A549 (cell line): ENCODE data around the gene TP53BP2. TPM values are rescaled to one million over a fixed set of nuclear protein-coding genes. Genes with fewer than 3 reads are reported as not detected.

Source experiments
- ATAC-seq, 2 experiments: fragments of 200-7000 bp in 1 of 2; fragments of >200 bp in 1 of 2; cut with Nextera tagmentation in 1 of 2; cut with Tn5 transposase in 1 of 2; 3 replicates each; pipeline versions ENCODE4 v1.8.0 to v1.9.1; 2018 to 2020; ENCODE audit warnings: mild to moderate bottlenecking in 1 of 2, moderate library complexity in 1 of 2
- CTCF ChIA-PET: fragments of 300-600 bp; sonication (Branson Sonifier 250); formaldehyde crosslinking; extraction: SDS; loops from one replicate; lab custom pipeline; 2021; ENCODE audit warnings: antibody characterized with exemption, inconsistent platforms; lab: Yijun Ruan, JAX
- POLR2A ChIA-PET: fragments of 350-600 bp; formaldehyde crosslinking; extraction: SDS; loops from one replicate; lab custom pipeline; 2021; ENCODE audit warnings: antibody characterized with exemption, inconsistent platforms; lab: Yijun Ruan, JAX
- DNase-seq, 2 experiments: peaks; one replicate each; pipeline versions ENCODE4 v3.0.0 to v3.0.0-alpha.2; 2011 to 2016; ENCODE audit warnings: low read depth in 1 of 2, low spot score in 1 of 2
- FAIRE-seq: peaks from 2 replicates; lab custom pipeline; 2011; peaks lifted over from hg19 to GRCh38; lab: Jason Lieb, UNC
- H3K27ac ChIP-seq, 2 experiments: fragments of >200 bp; sonication (Bioruptor Twin); formaldehyde crosslinking; 3 replicates each; pipeline ENCODE4 v1.5.1; 2016 to 2017
- H3K4me1 ChIP-seq: fragments of >200 bp; sonication (Bioruptor Twin); formaldehyde crosslinking; 3 replicates; pipeline ENCODE4 v1.6.1; 2016
- H3K4me2 ChIP-seq: fragments of >200 bp; sonication (Bioruptor Twin); formaldehyde crosslinking; 3 replicates; pipeline ENCODE4 v1.6.1; 2016
- H3K4me3 ChIP-seq: fragments of >200 bp; sonication (Bioruptor Twin); formaldehyde crosslinking; 3 replicates; pipeline ENCODE4 v1.5.1; 2016
- H3K9me3 ChIP-seq: fragments of >200 bp; sonication (Bioruptor Twin); formaldehyde crosslinking; 3 replicates; pipeline ENCODE4 v1.6.1; 2016
- CBX8 ChIP-seq: fragments of 200-600 bp; sonication (generic); IDR thresholded peaks from 2 replicates; pipeline ENCODE4 v1.6.1; 2016
- CEBPB ChIP-seq, 2 experiments: fragments of >200 bp in 1 of 2; sonication (Bioruptor Twin) in 1 of 2; formaldehyde crosslinking in 1 of 2; IDR thresholded peaks; 2 replicates each; pipeline ENCODE4 v1.6.1; 2012 to 2016
- CHD2 ChIP-seq: fragments of 150-350 bp; IDR thresholded peaks from 2 replicates; pipeline ENCODE4 v1.6.1; 2014; ENCODE audit warnings: low read length; ENCODE audit not compliant: partially characterized antibody
- FOXS1 ChIP-seq: fragments of 250-450 bp; sonication (Bioruptor Pico); IDR thresholded peaks from 2 replicates; pipeline ENCODE4 v1.5.0; 2020; ENCODE audit warnings: mild to moderate bottlenecking, moderate library complexity
- HDAC2 ChIP-seq: fragments of 200-600 bp; sonication (generic); IDR thresholded peaks from 2 replicates; pipeline ENCODE4 v1.6.1; 2016
- HES2 ChIP-seq: fragments of >200 bp; sonication (Bioruptor Twin); formaldehyde crosslinking; IDR thresholded peaks from 2 replicates; pipeline ENCODE4 v1.6.1; 2016
- HOXA7 ChIP-seq: fragments of 250-450 bp; sonication (Bioruptor Pico); IDR thresholded peaks from 2 replicates; pipeline ENCODE4 v1.5.0; 2020; ENCODE audit warnings: mild to moderate bottlenecking, moderate library complexity
- HOXB5 ChIP-seq: fragments of 250-450 bp; sonication (Bioruptor Pico); IDR thresholded peaks from 2 replicates; pipeline ENCODE4 v1.5.0; 2020; ENCODE audit warnings: mild to moderate bottlenecking, moderate library complexity
- KDM1A ChIP-seq: fragments of 200-600 bp; sonication (generic); IDR thresholded peaks from 2 replicates; pipeline ENCODE4 v1.6.1; 2016; ENCODE audit warnings: low read depth, mild to moderate bottlenecking
- MYC ChIP-seq: IDR thresholded peaks from 2 replicates; pipeline ENCODE4 v1.6.1; 2012; ENCODE audit warnings: mild to moderate bottlenecking, inconsistent platforms, low read length, improper control_type of control experiment, borderline replicate concordance
- NFE2L2 ChIP-seq: fragments of 150-350 bp; conservative IDR thresholded peaks from 2 replicates; pipeline ENCODE4 v1.6.1; 2014; ENCODE audit warnings: low read length
- NPAS2 ChIP-seq: fragments of 250-450 bp; sonication (Bioruptor Pico); IDR thresholded peaks from 2 replicates; pipeline ENCODE4 v1.8.0; 2022; ENCODE audit warnings: mild to moderate bottlenecking, moderate library complexity, borderline replicate concordance
- PHF8 ChIP-seq: fragments of 200-600 bp; sonication (generic); IDR thresholded peaks from 2 replicates; pipeline ENCODE4 v1.6.1; 2016; ENCODE audit warnings: low read depth, mild to moderate bottlenecking, antibody characterized with exemption, moderate library complexity, borderline replicate concordance
- POLR2A ChIP-seq: IDR thresholded peaks from 2 replicates; pipeline ENCODE4 v1.6.1; 2012; ENCODE audit warnings: mild to moderate bottlenecking, low read length
- RCOR1 ChIP-seq: fragments of 150-350 bp; IDR thresholded peaks from 2 replicates; pipeline ENCODE4 v1.6.1; 2014; ENCODE audit warnings: antibody characterized with exemption, low read length, low read depth
- RFX5 ChIP-seq: fragments of 450-650 bp; IDR thresholded peaks from 2 replicates; pipeline ENCODE4 v1.7.1; 2014; ENCODE audit warnings: antibody characterized with exemption, mild to moderate bottlenecking, moderate library complexity
- RNF2 ChIP-seq: fragments of 200-600 bp; sonication (generic); IDR thresholded peaks from 2 replicates; pipeline ENCODE4 v1.6.1; 2016; ENCODE audit warnings: low read depth, mild to moderate bottlenecking, antibody characterized with exemption, moderate library complexity, borderline replicate concordance
- SMC3 ChIP-seq: fragments of >200 bp; sonication (Bioruptor Twin); formaldehyde crosslinking; IDR thresholded peaks from 3 replicates; pipeline ENCODE4 v1.6.1; 2018; ENCODE audit warnings: inconsistent platforms
- TFCP2L1 ChIP-seq: fragments of 250-450 bp; sonication (Bioruptor Pico); IDR thresholded peaks from 2 replicates; pipeline ENCODE4 v1.5.0; 2021; ENCODE audit warnings: mild to moderate bottlenecking
- ZC3H11A ChIP-seq: fragments of 450-650 bp; IDR thresholded peaks from 2 replicates; pipeline ENCODE4 v1.6.1; 2014; ENCODE audit warnings: antibody characterized with exemption, mild to moderate bottlenecking
- ZFP36 ChIP-seq: fragments of 450-650 bp; IDR thresholded peaks from 2 replicates; pipeline ENCODE4 v1.6.1; 2014; ENCODE audit warnings: borderline replicate concordance; ENCODE audit not compliant: partially characterized antibody
- WGBS: methylation state at CpG from one replicate; pipeline ENCODE4 v1.1.6; 2017; ENCODE audit errors: missing lambda C conversion rate; 5-methylcytosine and 5-hydroxymethylcytosine counted together
- polyA plus RNA-seq, 4 experiments: library from polyadenylated mRNA; depleted of rRNA in 3 of 4; stranded (reverse); fragments of >200 nt; fragmentation: RNase III in 1 of 4; extraction: RNeasy Plus Mini Kit Qiagen cat#74134 plus additional on column Dnase treatment in 1 of 4; gene quantifications; 2 replicates in 3 of 4; 3 replicates in 1 of 4; pipeline ENCODE4 v1.2.3, GENCODE V29; 2011 to 2017
- TF ChIP-seq, protein P1 (sequence below): fragments of 150-350 bp; IDR thresholded peaks from 2 replicates; pipeline ENCODE4 v1.6.1; 2014; ENCODE audit warnings: low read depth, mild to moderate bottlenecking, low read length

Gene TP53BP2
- polyA plus RNA-seq, 2 of the 4 experiments (the other 2 are of a cell fraction): 14.0 to 33.5 TPM

GRCh38 chr1:223785808-223786207 lies 59.9 kb downstream of the TP53BP2 start:
- CTCF ChIA-PET: interaction anchor here (1.6 kb wide), 1 partner anchor 43 kb away, joined by 3 read pairs; no protein-coding TSS in a partner anchor

DNA sequence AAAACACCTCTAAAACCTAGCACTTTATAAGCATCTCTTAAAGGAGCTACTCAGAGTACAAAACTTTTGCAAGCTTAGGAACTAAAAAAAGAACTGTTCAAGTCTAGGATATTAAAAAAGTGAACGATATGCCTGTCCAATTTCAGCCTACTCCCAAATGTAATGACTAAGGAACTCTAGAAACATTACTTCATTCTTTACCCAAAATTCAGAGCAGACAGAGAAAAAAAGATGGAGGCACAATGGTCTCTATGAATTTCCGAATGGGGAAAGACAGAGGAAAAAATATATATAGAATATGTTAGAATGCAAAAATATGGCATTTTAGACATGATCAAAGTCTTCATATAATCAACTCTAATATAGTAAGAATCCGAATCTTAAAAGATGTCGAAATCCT lies 61.2 kb downstream of the TP53BP2 start:
- TF ChIP-seq HES2 (no peak), RCOR1 (no peak), CEBPB (IDR thresholded peaks at IDR 0.05) (no peak), FOXS1 (no peak)
- ChIA-PET CTCF (interaction anchor here (0.9 to 1.4 kb wide), 3 partner anchors 9 to 72 kb away, joined by 3 read pairs; partner anchors contain the start of gene CAPN2), POLR2A (no interaction called here)
- DNase-seq (no peak), FAIRE-seq (no peak), ATAC-seq (no peak)
- Histone ChIP-seq H3K4me3 (no peak overlapping the region), H3K4me2 (no peak overlapping the region), H3K9me3 (no peaks in the 10 kb centered on the region), H3K4me1 (no peaks in the 10 kb centered on the region), H3K27ac (no peak overlapping the region)
- 82% methylated on average over 4 of the region's 4 CpGs for WGBS

More at GRCh38 chr1:223785808-223786207, 59.9 kb downstream of the TP53BP2 start:
- no peak overlapping the region for H3K27ac ChIP-seq
- H3K4me1 ChIP-seq: no peaks in the 10 kb centered on the region
- ATAC-seq (no peak), FAIRE-seq (no peak), DNase-seq (no peak)
- WGBS: 84% methylated on average over 5 of the region's 5 CpGs
- H3K4me3 ChIP-seq: no peak overlapping the region
- POLR2A ChIA-PET: no interaction called here
- no peak overlapping the region for H3K4me2 ChIP-seq
- no peaks in the 10 kb centered on the region for H3K9me3 ChIP-seq
- TF ChIP-seq POLR2A (no peak), PHF8 (no peak), ZC3H11A (no peak), RCOR1 (no peak), HOXB5 (CRISPR knock-in tag) (no peak), TFCP2L1 (CRISPR knock-in tag) (no peak), ZFP36 (no peak), HDAC2 (no peak), CBX8 (no peak), KDM1A (no peak), FOXS1 (no peak), RFX5 (no peak), NFE2L2 (no peak), CHD2 (no peak)
- TF ChIP-seq, protein P1, sequence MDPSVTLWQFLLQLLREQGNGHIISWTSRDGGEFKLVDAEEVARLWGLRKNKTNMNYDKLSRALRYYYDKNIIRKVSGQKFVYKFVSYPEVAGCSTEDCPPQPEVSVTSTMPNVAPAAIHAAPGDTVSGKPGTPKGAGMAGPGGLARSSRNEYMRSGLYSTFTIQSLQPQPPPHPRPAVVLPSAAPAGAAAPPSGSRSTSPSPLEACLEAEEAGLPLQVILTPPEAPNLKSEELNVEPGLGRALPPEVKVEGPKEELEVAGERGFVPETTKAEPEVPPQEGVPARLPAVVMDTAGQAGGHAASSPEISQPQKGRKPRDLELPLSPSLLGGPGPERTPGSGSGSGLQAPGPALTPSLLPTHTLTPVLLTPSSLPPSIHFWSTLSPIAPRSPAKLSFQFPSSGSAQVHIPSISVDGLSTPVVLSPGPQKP: no peak
- TF ChIP-seq, all 56 proteins: peak for 0

DNA sequence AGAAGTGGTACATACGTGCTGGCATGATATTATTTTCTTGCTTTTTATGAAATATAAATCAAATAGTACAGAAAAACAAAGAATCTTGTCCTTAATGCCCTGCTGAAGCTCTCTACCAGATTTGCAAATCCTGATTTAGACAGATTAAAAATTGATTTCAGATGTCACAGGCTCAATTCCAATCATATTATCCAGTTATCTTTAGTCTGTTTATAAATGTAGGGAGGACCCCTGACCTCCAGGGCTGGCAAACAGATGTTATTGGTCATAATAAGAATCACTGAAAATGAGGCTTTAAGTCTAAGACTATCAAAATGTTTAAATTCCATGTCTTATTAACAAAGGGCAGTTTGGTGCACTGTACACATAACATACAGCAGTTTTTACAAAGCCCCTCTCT lies 62.1 kb downstream of the TP53BP2 start:
- ChIA-PET POLR2A (no interaction called here), CTCF (interaction anchor here (0.6 to 1.4 kb wide), 3 partner anchors 8 to 419 kb away, joined by 3 read pairs; partner anchors contain the start of gene CAPN2)
- DNase-seq (no peak), ATAC-seq (no peak), FAIRE-seq (no peak)
- no peaks in the 10 kb centered on the region for H3K9me3 ChIP-seq
- TF ChIP-seq CBX8 (no peak), HOXA7 (CRISPR knock-in tag) (no peak), MYC (no peak), RNF2 (no peak), PHF8 (no peak), NPAS2 (CRISPR knock-in tag) (no peak), SMC3 (no peak)
- WGBS: 44% methylated on average over 1 of the region's 1 CpG
- no peak overlapping the region for H3K4me3 ChIP-seq
- no peak overlapping the region for H3K4me2 ChIP-seq
- no peak overlapping the region for H3K27ac ChIP-seq
- no peaks in the 10 kb centered on the region for H3K4me1 ChIP-seq
